SW480 (cell line): Measurements from ENCODE around the gene SFMBT2.

Source experiments
- DNase-seq: peaks from one replicate; pipeline ENCODE4 v3.0.0-alpha.2; 2016; ENCODE audit warnings: low spot score

Gene SFMBT2

DNA sequence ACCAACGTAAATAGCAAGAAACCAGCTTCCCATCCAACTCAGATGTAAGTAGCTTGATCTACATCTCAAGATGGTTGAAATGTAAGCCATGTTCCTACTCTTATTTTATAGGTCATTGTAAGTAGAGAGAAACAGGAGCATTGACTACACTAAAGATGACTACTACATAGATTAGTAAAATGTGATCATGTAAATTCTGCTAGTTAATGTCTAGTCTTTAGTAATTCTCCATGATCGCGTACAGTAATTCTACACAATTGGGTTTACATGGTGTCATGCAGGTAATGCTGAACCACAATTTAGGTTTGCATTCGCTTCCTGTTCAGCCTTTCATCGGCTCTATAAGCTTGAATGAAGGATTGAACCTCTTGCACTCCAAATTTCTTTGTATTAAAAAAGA, 14.9 kb upstream of the SFMBT2 start:
- no peak for DNase-seq

GRCh38 chr10:7424919-7425318, 14.1 kb upstream of the SFMBT2 start:
- DNase-seq = no peak

DNA sequence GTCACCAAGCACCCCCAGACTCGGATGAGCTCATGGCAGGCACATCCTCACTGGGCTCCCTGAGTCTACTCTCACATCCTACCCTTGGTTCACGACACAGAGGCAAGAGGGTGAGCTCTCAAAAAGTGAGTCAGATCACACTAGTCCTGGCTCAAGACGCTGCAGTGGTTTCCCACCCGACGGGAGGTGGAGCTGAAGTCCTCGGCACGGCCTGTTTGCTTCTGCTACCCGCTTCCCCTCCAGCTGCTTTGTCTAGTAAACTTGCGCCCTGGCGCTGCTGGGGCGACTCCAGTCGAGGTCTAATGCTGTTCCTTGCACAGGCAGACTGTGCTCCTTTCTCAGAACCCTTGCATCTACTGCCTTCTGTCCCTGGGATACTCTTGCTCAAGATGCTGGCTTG, 13.5 kb upstream of the SFMBT2 start:
- DNase-seq = no peak

DNA sequence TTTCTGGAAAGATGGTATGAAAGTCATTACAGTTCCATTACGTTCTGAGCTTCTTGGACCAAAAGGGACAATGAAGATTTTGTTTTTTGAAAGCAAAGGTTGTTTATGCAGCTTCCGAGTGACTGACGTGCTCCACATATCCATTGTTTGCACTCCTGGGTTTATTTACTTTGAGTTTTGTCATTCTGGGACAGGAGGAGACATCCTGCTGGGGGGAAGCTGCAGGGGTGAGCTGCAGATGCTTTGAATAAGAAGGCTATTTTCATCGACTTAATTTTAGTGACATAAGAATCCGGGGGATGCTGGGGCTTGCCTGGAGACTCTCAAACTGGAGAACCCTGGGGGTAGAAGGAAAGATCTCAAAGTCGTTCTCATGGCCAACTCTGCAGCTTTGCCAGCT, 12.7 kb upstream of the SFMBT2 start:
- DNase-seq = no peak

GRCh38 chr10:7421526-7421925, 10.7 kb upstream of the SFMBT2 start:
- DNase-seq = no peak

GRCh38 chr10:7419998-7420397, 9.2 kb upstream of the SFMBT2 start:
- DNase-seq = no peak

GRCh38 chr10:7417807-7418206, 7.0 kb upstream of the SFMBT2 start:
- DNase-seq = no peak

GRCh38 chr10:7417103-7417623, 6.3 kb upstream of the SFMBT2 start:
- peak; percentile 40 for DNase-seq

DNA sequence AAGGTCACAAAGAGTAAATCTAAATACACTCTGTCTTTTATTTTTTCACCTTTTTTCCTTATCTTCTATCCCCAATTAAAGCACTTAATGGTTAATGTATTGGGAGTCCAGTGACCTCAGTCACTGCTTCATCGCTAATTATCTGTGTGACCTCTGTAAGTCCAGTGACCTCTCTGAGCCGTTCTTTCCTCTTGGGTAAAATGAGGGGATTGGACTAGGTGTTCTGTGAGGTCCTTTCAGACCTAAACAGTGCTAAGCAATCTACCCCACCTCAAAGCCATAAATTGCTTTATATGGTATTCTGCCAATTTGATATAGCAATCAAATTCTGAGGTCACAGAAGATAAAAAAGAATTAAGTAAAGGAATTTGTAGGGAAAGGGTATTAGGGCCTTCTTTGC, 3.9 kb upstream of the SFMBT2 start:
- no peak for DNase-seq

- no peak for DNase-seq
Observed at GRCh38 chr10:7412928-7413282, 2.1 kb upstream of the SFMBT2 start.

- no peak for DNase-seq
Observed at GRCh38 chr10:7412237-7412927, 1.5 kb upstream of the SFMBT2 start.

- no peak for DNase-seq
Observed at GRCh38 chr10:7411671-7412128, 866 bp upstream of the SFMBT2 start.

- no peak for DNase-seq
Observed at GRCh38 chr10:7410301-7410861, 453 bp downstream of the SFMBT2 start.

GRCh38 chr10:7409732-7410168, 1.1 kb downstream of the SFMBT2 start:
- DNase-seq = no peak

DNA sequence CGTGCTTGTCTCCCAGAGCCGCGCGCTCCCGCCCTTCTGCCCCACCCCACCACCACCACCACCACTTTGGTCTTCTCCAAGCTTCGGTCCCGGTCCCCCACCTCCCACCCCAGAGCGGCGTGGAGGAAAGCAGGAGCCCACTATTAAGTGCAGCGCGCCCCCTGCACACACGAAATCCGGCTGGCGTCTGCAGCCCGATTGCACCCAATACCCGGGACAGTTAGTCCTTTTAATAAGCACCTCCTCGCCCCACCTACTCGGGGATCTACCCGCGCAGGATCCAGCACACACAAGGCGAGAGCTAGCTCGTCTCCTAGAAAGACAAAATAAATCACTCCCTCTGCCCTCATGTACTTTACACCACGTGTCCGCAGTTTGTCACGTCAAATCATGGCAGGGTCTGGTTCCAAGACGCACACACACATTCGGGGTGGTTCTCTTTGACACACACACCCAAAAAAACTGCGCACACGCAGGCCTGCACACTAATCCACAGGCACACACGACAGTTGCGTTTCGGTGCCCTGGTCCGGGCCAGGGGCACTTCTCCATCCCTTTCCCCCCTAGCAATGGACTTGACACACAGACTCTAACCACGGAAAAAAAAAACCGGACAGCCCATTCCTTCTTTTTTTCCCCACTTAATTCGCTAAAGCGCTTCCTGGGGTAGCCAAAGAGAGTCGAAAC, 1.6 kb downstream of the SFMBT2 start:
- no peak for DNase-seq

- DNase-seq = no peak
Observed at GRCh38 chr10:7408291-7409044, 2.4 kb downstream of the SFMBT2 start.

DNA sequence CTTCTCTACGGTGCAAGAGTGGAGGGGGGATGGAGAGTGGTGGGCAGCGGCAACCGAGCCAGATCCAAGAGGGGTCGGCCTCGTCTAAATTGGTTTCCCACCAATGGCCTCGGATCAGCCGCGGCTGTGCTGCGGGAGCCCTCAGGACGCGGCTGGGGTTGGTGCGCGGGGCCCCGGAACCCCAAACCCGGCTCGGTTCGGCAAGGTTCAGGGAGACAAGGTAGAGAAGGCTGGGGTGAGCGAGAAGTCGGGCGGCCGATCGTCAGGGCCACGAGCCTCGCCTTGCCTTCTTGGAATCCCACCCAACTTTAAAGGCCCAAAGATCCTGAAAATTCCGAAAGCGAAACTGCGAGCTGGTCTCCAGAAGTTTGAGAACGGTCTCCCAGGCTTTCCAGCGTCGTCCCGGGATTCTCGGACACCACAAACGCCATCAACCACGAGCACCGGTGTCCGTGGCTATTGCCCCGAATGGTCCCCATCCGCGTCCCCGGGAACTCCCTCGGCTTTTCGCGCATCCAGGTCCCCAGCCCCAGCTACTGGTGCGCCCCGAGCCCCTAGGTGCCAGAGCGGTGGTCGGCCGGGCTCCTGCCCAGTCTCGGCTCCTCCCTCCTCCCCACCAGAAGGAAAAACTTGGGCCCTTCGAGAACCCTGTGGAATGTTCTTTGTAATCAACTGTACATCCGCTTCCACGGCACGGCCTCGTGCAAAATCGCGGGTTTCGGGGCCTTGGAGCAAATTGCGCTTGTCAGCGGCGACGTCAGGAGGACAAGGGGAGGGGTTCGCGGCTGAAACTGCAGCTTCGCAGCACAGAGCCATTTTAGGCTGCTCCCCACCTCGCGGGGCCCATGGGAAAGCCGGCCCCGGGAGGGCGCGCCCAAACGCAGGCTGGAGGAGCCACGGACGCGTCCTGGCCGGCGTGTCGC, 3.2 kb downstream of the SFMBT2 start:
- no peak for DNase-seq

GRCh38 chr10:7406712-7407333, 4.0 kb downstream of the SFMBT2 start:
- no peak for DNase-seq

DNA sequence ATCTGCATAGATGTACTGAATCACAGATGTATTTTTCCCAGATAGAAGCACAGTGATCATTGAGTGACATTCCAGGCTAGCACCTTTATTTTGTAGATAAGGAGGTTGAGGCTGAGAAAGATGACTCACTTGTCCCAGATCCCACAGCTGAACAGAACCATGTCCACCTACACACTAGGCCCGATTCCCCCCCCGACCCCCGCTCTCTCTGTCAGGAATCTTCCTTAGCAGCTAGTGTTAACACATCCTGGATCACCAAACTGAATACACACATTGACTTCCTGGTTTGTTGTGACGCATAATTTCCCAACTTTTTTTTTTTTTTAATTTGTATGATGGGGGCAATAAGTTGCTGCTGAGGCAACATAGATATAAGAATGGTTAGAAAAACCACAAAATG, 5.2 kb downstream of the SFMBT2 start:
- DNase-seq = no peak

- DNase-seq = no peak
Observed at GRCh38 chr10:7403620-7404019, 7.2 kb downstream of the SFMBT2 start.

GRCh38 chr10:7401782-7402181, 9.1 kb downstream of the SFMBT2 start:
- no peak for DNase-seq
